ENCODE results near the gene NRBP1. TPM values are rescaled to one million over a fixed set of nuclear protein-coding genes. Genes with fewer than 3 reads are reported as not detected.

The NRBP1 gene
- total and polyA plus RNA-seq, 2 donors from 2014 or later, result 56.5 to 69.5 TPM

- Histone ChIP-seq H3K4me3 (ENCODE audit: low read length in 3 of 3) (no peak overlapping the region), H3K27me3 (ENCODE audit: control insufficient read depth, insufficient read depth, low read length) (no peaks in the 10 kb centered on the region), H3K36me3 (ENCODE audit: control insufficient read depth in 2 of 3, insufficient read depth in 3 of 3, low read length in 3 of 3) (peaks cover 0 to 10% (median under 1%) of the 10 kb centered on the region in 3 donors), H3K27ac (ENCODE audit: low read depth in 2 of 2, low read length in 2 of 2) (no peak overlapping the region), H3K9me3 (ENCODE audit: control insufficient read depth in 2 of 3, insufficient read depth in 1 of 3, low read length in 3 of 3) (no peaks in the 10 kb centered on the region), H3K9ac (ENCODE audit: low read length in 3 of 3) (no peak overlapping the region), H3K4me1 (ENCODE audit: control insufficient read depth in 2 of 3, insufficient read depth in 2 of 3, low read depth in 1 of 3, low read length in 3 of 3) (no peaks in the 10 kb centered on the region)
- DNase-seq, result no peak
- no peak for FAIRE-seq
- intact Hi-C loops (cut with DNase I), result no loop called here
- TF ChIP-seq CTCF (IDR thresholded peaks at IDR 0.05; ENCODE audit: borderline replicate concordance, extremely low read depth, insufficient read depth), result no peak
Observed at GRCh38 chr2:27390822-27391679, 37.4 kb upstream of the NRBP1 start.

DNA sequence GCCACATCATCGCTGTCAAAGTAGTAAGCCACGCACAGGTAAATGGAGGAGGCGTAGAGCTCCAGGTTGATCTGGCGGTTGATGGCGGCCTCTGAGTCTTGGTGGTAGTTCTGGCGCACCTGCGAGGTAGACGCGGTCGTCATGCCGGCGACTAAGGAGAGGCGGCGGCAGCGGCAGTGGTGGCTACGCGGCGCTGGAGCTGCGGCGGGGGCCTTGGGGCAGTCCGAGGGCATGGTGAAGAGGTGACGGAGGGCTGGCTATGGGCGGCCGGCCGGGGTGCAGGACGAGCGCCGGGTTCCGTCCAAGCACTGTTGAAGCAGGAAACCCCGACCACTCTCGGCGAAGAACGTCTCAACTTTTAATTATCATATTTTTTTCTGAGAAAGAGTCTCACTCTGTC, 35.2 kb upstream of the NRBP1 start:
- FAIRE-seq, result no peak
- intact Hi-C loops (cut with DNase I), result no loop called here
- no peaks in the 10 kb centered on the region for H3K9me3 ChIP-seq (ENCODE audit: control insufficient read depth in 2 of 3, insufficient read depth in 1 of 3, low read length in 3 of 3)
- no peak for DNase-seq
- no peak for TF ChIP-seq CTCF (IDR thresholded peaks at IDR 0.05; ENCODE audit: borderline replicate concordance, extremely low read depth, insufficient read depth)
- no peak overlapping the region for H3K4me3 ChIP-seq (ENCODE audit: low read length in 3 of 3)
- no peak overlapping the region for H3K9ac ChIP-seq (ENCODE audit: low read length in 3 of 3)
- no peaks in the 10 kb centered on the region for H3K4me1 ChIP-seq (ENCODE audit: control insufficient read depth in 2 of 3, insufficient read depth in 2 of 3, low read depth in 1 of 3, low read length in 3 of 3)
- H3K27me3 ChIP-seq (ENCODE audit: control insufficient read depth, insufficient read depth, low read length), result no peaks in the 10 kb centered on the region
- no peak overlapping the region for H3K27ac ChIP-seq (ENCODE audit: low read depth in 2 of 2, low read length in 2 of 2)
- H3K36me3 ChIP-seq (ENCODE audit: control insufficient read depth in 2 of 3, insufficient read depth in 3 of 3, low read length in 3 of 3), result peaks cover 0 to 7% (median 0%) of the 10 kb centered on the region in 3 donors

DNA sequence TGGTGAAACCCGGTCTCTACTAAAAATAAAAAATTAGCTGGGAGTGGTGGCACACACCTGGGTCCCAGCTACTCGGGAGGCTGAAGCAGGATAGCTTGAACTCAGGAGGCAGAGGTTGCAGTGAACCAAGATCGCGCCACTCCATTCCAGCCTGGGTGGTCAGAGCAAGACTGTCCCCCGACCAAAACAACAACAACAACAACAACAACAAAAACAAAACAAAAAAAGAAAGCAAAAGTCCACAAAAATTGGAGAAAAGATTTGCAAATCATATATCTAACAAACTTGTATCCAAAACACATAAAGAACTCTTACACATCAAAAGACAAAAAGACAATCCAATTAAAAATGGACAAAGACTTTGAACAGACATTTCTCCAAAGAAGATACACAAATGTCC, 29.5 kb upstream of the NRBP1 start:
- DNase-seq (no peak), FAIRE-seq (no peak)
- Histone ChIP-seq H3K4me1 (ENCODE audit: control insufficient read depth in 2 of 3, insufficient read depth in 2 of 3, low read depth in 1 of 3, low read length in 3 of 3) (no peaks in the 10 kb centered on the region), H3K4me3 (ENCODE audit: low read length in 3 of 3) (no peak overlapping the region), H3K36me3 (ENCODE audit: control insufficient read depth in 2 of 3, insufficient read depth in 3 of 3, low read length in 3 of 3) (no peaks in the 10 kb centered on the region), H3K9ac (ENCODE audit: low read length in 3 of 3) (no peak overlapping the region), H3K27me3 (ENCODE audit: control insufficient read depth, insufficient read depth, low read length) (no peaks in the 10 kb centered on the region), H3K27ac (ENCODE audit: low read depth in 2 of 2, low read length in 2 of 2) (no peak overlapping the region), H3K9me3 (ENCODE audit: control insufficient read depth in 2 of 3, insufficient read depth in 1 of 3, low read length in 3 of 3) (no peaks in the 10 kb centered on the region)
- intact Hi-C loops (cut with DNase I), result no loop called here
- no peak for TF ChIP-seq CTCF (IDR thresholded peaks at IDR 0.05; ENCODE audit: borderline replicate concordance, extremely low read depth, insufficient read depth)

Data from kidney (tissue), 14 donors.